NCI-H82 treated with DMSO at 0.1 percent for 48 hours (cell line): ENCODE measurements around the gene CHMP1A.
"Not testable (repeated sequence)": the region's sequence is repeated elsewhere in the genome, so short reads cannot be mapped to it uniquely, and the experiment has no call there.

ENCODE experiments used
- DNase-seq: peaks from one replicate; lab custom pipeline; 2025; ENCODE audit not compliant: unreplicated experiment; lab: John Stamatoyannopoulos, UW

CHMP1A gene

GRCh38 chr16:89657442-89658220 is at the start of gene CHMP1A, which contains the start of gene SPATA33:
CHMP1A (minus strand) TSS chr16:89657708; CDS start chr16:89657588, 120 bp downstream.
SPATA33 (plus strand) TSS chr16:89657836; CDS start chr16:89657912, 76 bp downstream.
- DNase-seq, result peak; percentile 47

GRCh38 chr16:89706518-89707260 is 49.2 kb upstream of the CHMP1A start:
- DNase-seq, result no peak

- DNase-seq, result no peak
Observed at GRCh38 chr16:89705006-89705405, 47.5 kb upstream of the CHMP1A start.

- DNase-seq, result no peak
Observed at GRCh38 chr16:89704281-89704680, 46.8 kb upstream of the CHMP1A start.

GRCh38 chr16:89701425-89702406 is 44.2 kb upstream of the CHMP1A start, which contains the start of gene SPATA2L:
SPATA2L (minus strand) TSS chr16:89701705; CDS start chr16:89701232, 473 bp downstream.
- DNase-seq, result peak; percentile 90

GRCh38 chr16:89700649-89701424 is 43.3 kb upstream of the CHMP1A start:
- DNase-seq, result no peak

- DNase-seq, result peak; percentile 91
Observed at GRCh38 chr16:89700100-89700648, 42.7 kb upstream of the CHMP1A start.

GRCh38 chr16:89699629-89700099 is 42.2 kb upstream of the CHMP1A start:
- DNase-seq, result not testable (repeated sequence)

GRCh38 chr16:89698717-89699116 is 41.2 kb upstream of the CHMP1A start:
- not testable (repeated sequence) for DNase-seq

GRCh38 chr16:89697616-89698331 is 40.3 kb upstream of the CHMP1A start:
- no peak for DNase-seq

- DNase-seq, result no peak
Observed at GRCh38 chr16:89697161-89697615, 39.7 kb upstream of the CHMP1A start.

GRCh38 chr16:89696670-89697128 is 39.2 kb upstream of the CHMP1A start:
- DNase-seq, result no peak

GRCh38 chr16:89695875-89696669 is 38.6 kb upstream of the CHMP1A start:
- no peak for DNase-seq

- no peak for DNase-seq
Observed at GRCh38 chr16:89695086-89695874, 37.8 kb upstream of the CHMP1A start.

GRCh38 chr16:89694784-89695085 is 37.2 kb upstream of the CHMP1A start:
- DNase-seq, result not testable (repeated sequence)

GRCh38 chr16:89693931-89694783 is 36.6 kb upstream of the CHMP1A start:
- DNase-seq, result no peak
